CD14-positive monocyte (primary cell): Measurements from ENCODE around the gene BUD13. TPM values are rescaled to one million over a fixed set of nuclear protein-coding genes. Genes with fewer than 3 reads are reported as not detected.
A peak's percentile ranks its signal among the peaks of the same experiment; 100 is the strongest.

Source experiments
- DNase-seq, 3 donors: peaks; one replicate each; pipeline ENCODE4 v3.0.0-alpha.2; 2011 to 2022
- H2AFZ ChIP-seq: 2 replicates; pipeline ENCODE4 v1.6.0; 2012; ENCODE audit warnings: mild to moderate bottlenecking, low read depth, low read length, inconsistent platforms; ENCODE audit not compliant: insufficient read depth, poor library complexity, severe bottlenecking
- H3K27ac ChIP-seq, 2 donors: 1 replicate in 1 of 2; 2 replicates in 1 of 2; pipeline ENCODE4 v1.5.1; 2012 to 2013; ENCODE audit warnings: low read length in 2 of 2, control low read depth in 1 of 2, inconsistent platforms in 1 of 2, low read depth in 1 of 2, mild to moderate bottlenecking in 1 of 2
- H3K27me3 ChIP-seq, 2 donors: one replicate each; pipeline versions ENCODE4 v1.6.0 to v1.6.1; 2011 to 2013; ENCODE audit warnings: low read length in 2 of 2; ENCODE audit not compliant: control insufficient read depth in 2 of 2, insufficient read depth in 2 of 2
- H3K36me3 ChIP-seq, 2 donors: replicated peaks in 1 of 2; 1 replicate in 1 of 2; 2 replicates in 1 of 2; pipeline versions ENCODE4 v1.5.1 to v1.6.1; 2012 to 2013; ENCODE audit warnings: low read length in 2 of 2, control low read depth in 1 of 2, inconsistent platforms in 1 of 2, mild to moderate bottlenecking in 1 of 2; ENCODE audit not compliant: insufficient read depth in 2 of 2, control insufficient read depth in 1 of 2
- H3K4me1 ChIP-seq, 2 donors: 1 replicate in 1 of 2; 2 replicates in 1 of 2; pipeline versions ENCODE4 v1.5.1 to v1.6.1; 2012 to 2013; ENCODE audit warnings: low read length in 2 of 2, control low read depth in 1 of 2, inconsistent platforms in 1 of 2, mild to moderate bottlenecking in 1 of 2, moderate library complexity in 1 of 2; ENCODE audit not compliant: insufficient read depth in 2 of 2, control insufficient read depth in 1 of 2
- H3K4me2 ChIP-seq: replicated peaks from 2 replicates; pipeline ENCODE3; 2012; ENCODE audit warnings: low read length, moderate library complexity, mild to moderate bottlenecking; ENCODE audit not compliant: poor library complexity, severe bottlenecking; ENCODE audit errors: extremely low read depth
- H3K4me3 ChIP-seq, 3 experiments: fragments of 200-600 bp in 1 of 3; sonication (generic) in 1 of 3; replicated peaks in 1 of 3; 1 replicate in 2 of 3; 2 replicates in 1 of 3; pipeline ENCODE4 v1.5.1; 2011 to 2013; ENCODE audit warnings: low read length in 3 of 3, mild to moderate bottlenecking in 3 of 3, control low read depth in 2 of 3, low read depth in 2 of 3, inconsistent platforms in 1 of 3, moderate library complexity in 1 of 3
- H3K79me2 ChIP-seq: 2 replicates; pipeline ENCODE4 v1.6.0; 2012; ENCODE audit warnings: mild to moderate bottlenecking, control low read depth, inconsistent platforms, low read length, moderate library complexity; ENCODE audit not compliant: insufficient read depth
- H3K9ac ChIP-seq: 2 replicates; pipeline ENCODE4 v1.6.0; 2017; ENCODE audit warnings: low read length, mild to moderate bottlenecking; ENCODE audit not compliant: insufficient read depth, poor library complexity, severe bottlenecking
- H3K9me3 ChIP-seq, 2 donors: replicated peaks in 1 of 2; 1 replicate in 1 of 2; 2 replicates in 1 of 2; pipeline versions ENCODE4 v1.5.1 to v1.6.1; 2012 to 2013; ENCODE audit warnings: low read length in 2 of 2, control low read depth in 1 of 2; ENCODE audit not compliant: control insufficient read depth in 1 of 2, insufficient read depth in 1 of 2
- H4K20me1 ChIP-seq: 2 replicates; pipeline ENCODE4 v1.6.0; 2012; ENCODE audit warnings: mild to moderate bottlenecking, low read length, control low read depth, moderate library complexity; ENCODE audit not compliant: insufficient read depth
- H3K27ac Mint-ChIP-seq, 7 donors: one replicate each; pipeline ENCODE4 v1.8.0; 2020; ENCODE audit warnings: mild to moderate bottlenecking in 7 of 7, mixed read lengths in 7 of 7, moderate library complexity in 6 of 7, inconsistent platforms in 2 of 7
- H3K27me3 Mint-ChIP-seq, 3 donors: one replicate each; pipeline ENCODE4 v1.8.0; 2021 to 2022; ENCODE audit warnings: low read depth in 3 of 3, mild to moderate bottlenecking in 3 of 3, mixed read lengths in 3 of 3, moderate library complexity in 3 of 3, inconsistent platforms in 1 of 3
- H3K36me3 Mint-ChIP-seq, 2 donors: one replicate each; pipeline ENCODE4 v1.8.0; 2020; ENCODE audit warnings: mixed read lengths in 2 of 2, inconsistent platforms in 1 of 2, mild to moderate bottlenecking in 1 of 2
- H3K4me1 Mint-ChIP-seq: one replicate; pipeline ENCODE4 v1.8.0; 2020; ENCODE audit warnings: mild to moderate bottlenecking, mixed read lengths
- H3K4me3 Mint-ChIP-seq, 2 donors: one replicate each; pipeline ENCODE4 v1.8.0; 2020; ENCODE audit warnings: mild to moderate bottlenecking in 2 of 2, mixed read lengths in 2 of 2, moderate library complexity in 1 of 2
- H3K9me3 Mint-ChIP-seq, 7 donors: one replicate each; pipeline ENCODE4 v1.8.0; 2020 to 2022; ENCODE audit warnings: mixed read lengths in 7 of 7, mild to moderate bottlenecking in 6 of 7, moderate library complexity in 6 of 7, inconsistent platforms in 2 of 7
- CTCF ChIP-seq: fragments of 200-600 bp; IDR thresholded peaks from one replicate; pipeline ENCODE4 v1.8.0; 2022; ENCODE audit warnings: antibody characterized with exemption, mild to moderate bottlenecking
- WGBS: methylation state at CpG from one replicate; pipeline ENCODE4 v1.1.5; 2013; ENCODE audit warnings: missing lambda C conversion rate; ENCODE audit not compliant: insufficient coverage; 5-methylcytosine and 5-hydroxymethylcytosine counted together
- intact Hi-C, 2 donors: fragments of 100-400 bp; cut with micrococcal nuclease; formaldehyde crosslinking; loops; one replicate each; pipeline versions ENCODE4 v1.15.0 to v1.15.1; 2023
- polyA plus RNA-seq, 3 donors: library from polyadenylated mRNA; depleted of rRNA in 1 of 3; unstranded in 2 of 3; stranded (reverse) in 1 of 3; fragments of 300-500 nt in 2 of 3; fragments of >200 nt in 1 of 3; fragmentation: Illumina TruSeq in 2 of 3; gene quantifications; 1 replicate in 2 of 3; 2 replicates in 1 of 3; pipeline ENCODE4 v1.2.3, GENCODE V29; 2012 to 2021

The BUD13 gene
- polyA plus RNA-seq, 3 donors = 4.2 to 8.7 (median 5.3) TPM

GRCh38 chr11:116790167-116791001 lies 17.6 kb upstream of the BUD13 start:
- Histone ChIP-seq H3K36me3 (peaks cover 13 to 14% of the 10 kb centered on the region in 2 donors), H3K27me3 (no peaks in the 10 kb centered on the region), H3K79me2 (peaks cover 22% of the 10 kb centered on the region), H3K27ac (no peak overlapping the region), H3K4me3 (no peak overlapping the region), H3K9ac (no peak overlapping the region), H3K4me2 (no peak overlapping the region), H2AFZ (peak overlapping the region; percentile 73), H3K4me1 (peaks cover 22 to 26% of the 10 kb centered on the region in 2 donors), H3K9me3 (no peaks in the 10 kb centered on the region), H4K20me1 (no peaks in the 10 kb centered on the region)
- TF ChIP-seq CTCF = no peak
- intact Hi-C loops = no loop called here
- DNase-seq = no peak
- Mint-ChIP-seq H3K9me3 (peaks cover 0 to 2% (median 0%) of the 10 kb centered on the region in 7 donors), H3K4me1 (peaks cover 31% of the 10 kb centered on the region), H3K27ac (no peak overlapping the region), H3K36me3 (peaks cover 17 to 19% of the 10 kb centered on the region in 2 donors), H3K4me3 (no peak overlapping the region), H3K27me3 (peaks cover 6 to 14% (median 8%) of the 10 kb centered on the region in 3 donors)
- 90% methylated on average over 44 of the region's 53 CpGs for WGBS

- Histone ChIP-seq H3K4me2 (no peak overlapping the region), H3K4me3 (no peak overlapping the region), H3K9ac (no peak overlapping the region), H3K36me3 (peaks cover 27 to 28% of the 10 kb centered on the region in 2 donors), H3K4me1 (peaks cover 22 to 26% of the 10 kb centered on the region in 2 donors), H3K79me2 (peaks cover 34% of the 10 kb centered on the region), H3K9me3 (no peaks in the 10 kb centered on the region), H2AFZ (no peak overlapping the region), H3K27me3 (no peaks in the 10 kb centered on the region), H4K20me1 (no peaks in the 10 kb centered on the region), H3K27ac (no peak overlapping the region)
- H3K36me3 Mint-ChIP-seq = peaks cover 31 to 33% of the 10 kb centered on the region in 2 donors
- H3K9me3 Mint-ChIP-seq = peaks cover 0 to 2% (median 0%) of the 10 kb centered on the region in 7 donors
- peaks cover 31% of the 10 kb centered on the region for H3K4me1 Mint-ChIP-seq
- H3K27ac Mint-ChIP-seq = peak overlapping the region in 3 of 7 donors; percentile 7 to 97 (median 93)
- peaks cover 6 to 14% (median 8%) of the 10 kb centered on the region in 3 donors for H3K27me3 Mint-ChIP-seq
- H3K4me3 Mint-ChIP-seq = peak overlapping the region; percentile 7 to 94
- TF ChIP-seq CTCF = no peak
- WGBS = 100% methylated on average over 3 of the region's 4 CpGs
- intact Hi-C loops = loop anchor here (5.0 to 10.0 kb wide), 2 partner anchors 443 to 536 kb away; partner anchors contain the start of genes CEP164 (in 1 of the 2), PCSK7 (in 1 of the 2) and RNF214 (in 1 of the 2)
- DNase-seq = no peak
Observed at GRCh38 chr11:116788975-116789374, 16.2 kb upstream of the BUD13 start.
